ENCODE data around the gene DMPK.
A peak's percentile ranks its signal among the peaks of the same experiment; 100 is the strongest.
"Not testable (repeated sequence)": the region's sequence is repeated elsewhere in the genome, so short reads cannot be mapped to it uniquely, and the experiment has no call there.

DMPK gene

DNA sequence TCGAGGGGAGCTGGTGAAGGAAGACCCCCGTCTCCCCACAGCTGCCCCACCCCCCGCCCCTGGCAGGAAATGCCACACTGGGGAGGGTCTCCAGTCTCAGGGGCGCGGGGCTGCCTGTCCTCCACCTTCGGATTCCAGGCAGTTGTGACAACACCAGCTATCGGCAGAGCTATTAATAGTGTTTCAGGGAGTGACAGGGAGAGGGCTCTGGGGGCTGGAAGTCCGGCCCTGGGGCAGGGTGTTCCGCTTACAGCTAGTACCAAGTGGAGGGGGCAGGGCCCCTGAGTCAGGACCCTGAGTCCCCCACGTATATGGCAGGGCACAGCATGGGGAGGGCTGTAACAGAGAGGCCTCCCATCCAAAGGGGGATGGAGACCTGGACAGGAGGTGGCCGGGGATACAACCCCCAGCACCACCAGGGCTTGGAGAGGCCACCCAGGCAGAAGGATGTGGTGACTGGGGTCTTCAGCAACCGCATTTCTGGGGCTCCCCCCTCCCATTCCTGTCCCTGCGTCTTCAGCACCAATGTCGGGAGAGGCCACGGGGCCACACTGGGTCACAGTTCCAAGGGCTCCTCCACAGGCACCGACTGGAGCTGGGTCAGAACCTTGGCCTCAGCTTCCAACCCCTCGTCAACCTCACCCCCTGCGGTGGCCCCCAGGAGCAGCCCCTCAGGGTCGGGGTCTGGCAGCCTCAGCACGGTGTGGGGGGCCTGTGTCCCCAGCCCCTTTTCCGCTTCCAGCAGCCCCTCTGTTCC lies 17.2 kb downstream of the DMPK start:
- peak overlapping the region; percentile 36 for H3K9ac ChIP-seq (ENCODE audit: low read length)
- no peak overlapping the region for H3K4me3 ChIP-seq (ENCODE audit: low read depth in 1 of 2, low read length in 2 of 2)

DNA sequence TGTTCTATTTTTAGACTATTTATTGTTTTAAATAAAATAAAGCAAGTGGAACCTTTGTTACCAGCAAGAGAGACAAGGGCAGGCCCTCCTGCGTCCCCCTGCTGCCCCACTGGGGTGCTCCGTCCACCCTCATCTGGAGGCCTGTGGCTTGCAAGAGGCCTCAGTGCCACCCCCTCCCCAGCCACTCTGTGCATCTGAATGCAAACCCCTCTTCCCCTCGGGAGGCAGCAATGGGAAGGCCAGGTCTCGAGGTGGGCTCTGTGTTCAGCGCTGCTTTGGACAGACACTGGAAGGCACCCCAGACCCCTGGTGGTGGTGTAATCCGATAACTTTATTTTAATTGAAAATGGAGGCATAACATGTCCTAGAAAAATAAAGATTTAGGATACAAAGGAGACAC lies 17.8 kb downstream of the DMPK start:
- Histone ChIP-seq H3K9me3 (ENCODE audit: low read length) (no peaks in the 10 kb centered on the region), H3K27ac (ENCODE audit: low read depth, low read length) (peak overlapping the region; percentile 92), H3K9ac (ENCODE audit: low read length) (peak overlapping the region; percentile 36), H3K27me3 (ENCODE audit: control insufficient read depth in 1 of 2, insufficient read depth in 2 of 2, low read length in 2 of 2) (no peaks in the 10 kb centered on the region), H3K36me3 (ENCODE audit: insufficient read depth, low read length) (no peaks in the 10 kb centered on the region), H3K4me1 (ENCODE audit: insufficient read depth, low read length) (peaks cover 36% of the 10 kb centered on the region), H3K4me3 (ENCODE audit: low read depth in 1 of 2, low read length in 2 of 2) (peak overlapping the region in 1 of 2 donors; percentile 39)

More for the DNA sequence above, 17.2 kb downstream of the DMPK start:
- no peaks in the 10 kb centered on the region for H3K9me3 ChIP-seq (ENCODE audit: low read length)
- peaks cover 36% of the 10 kb centered on the region for H3K4me1 ChIP-seq (ENCODE audit: insufficient read depth, low read length)
- no peaks in the 10 kb centered on the region for H3K27me3 ChIP-seq (ENCODE audit: control insufficient read depth in 1 of 2, insufficient read depth in 2 of 2, low read length in 2 of 2)
- peak overlapping the region; percentile 92 for H3K27ac ChIP-seq (ENCODE audit: low read depth, low read length)
- H3K36me3 ChIP-seq (ENCODE audit: insufficient read depth, low read length) = no peaks in the 10 kb centered on the region

DNA sequence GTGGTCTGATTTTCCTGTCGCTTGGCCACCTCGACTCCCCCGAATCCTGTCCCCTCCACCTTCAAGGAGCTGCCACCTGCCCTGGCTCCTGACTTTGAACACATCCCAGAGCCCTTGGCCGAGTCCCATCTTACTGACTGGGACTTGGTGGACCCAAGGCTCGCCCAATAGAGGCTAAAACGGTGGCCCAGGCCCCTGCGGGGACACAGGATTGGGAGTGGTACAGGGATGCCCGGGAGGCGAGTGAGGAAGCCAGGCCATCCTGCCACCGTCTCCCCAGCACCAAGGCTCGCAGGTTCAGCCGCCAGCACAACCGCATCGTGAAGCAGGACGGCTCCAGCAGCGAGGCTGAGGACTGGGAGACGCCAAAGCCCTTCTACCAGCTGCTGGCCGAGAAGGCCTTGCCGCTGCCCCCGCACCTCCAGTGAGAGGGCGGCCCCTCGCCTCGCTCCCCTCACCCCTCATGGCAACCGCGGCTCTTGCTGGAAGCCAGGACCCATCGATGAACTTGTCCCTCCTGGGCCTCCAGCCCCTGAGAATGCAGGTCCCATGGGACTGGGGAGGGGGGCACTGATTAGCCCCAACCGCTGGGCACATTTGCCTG lies 18.5 kb downstream of the DMPK start:
- Histone ChIP-seq H3K27ac (ENCODE audit: low read depth, low read length) (peak overlapping the region; percentile 92), H3K9ac (ENCODE audit: low read length) (peak overlapping the region; percentile 36), H3K4me1 (ENCODE audit: insufficient read depth, low read length) (peaks cover 36% of the 10 kb centered on the region), H3K27me3 (ENCODE audit: control insufficient read depth in 1 of 2, insufficient read depth in 2 of 2, low read length in 2 of 2) (no peaks in the 10 kb centered on the region), H3K9me3 (ENCODE audit: low read length) (no peaks in the 10 kb centered on the region), H3K36me3 (ENCODE audit: insufficient read depth, low read length) (no peaks in the 10 kb centered on the region), H3K4me3 (ENCODE audit: low read depth in 1 of 2, low read length in 2 of 2) (peak overlapping the region in 1 of 2 donors; percentile 39)

DNA sequence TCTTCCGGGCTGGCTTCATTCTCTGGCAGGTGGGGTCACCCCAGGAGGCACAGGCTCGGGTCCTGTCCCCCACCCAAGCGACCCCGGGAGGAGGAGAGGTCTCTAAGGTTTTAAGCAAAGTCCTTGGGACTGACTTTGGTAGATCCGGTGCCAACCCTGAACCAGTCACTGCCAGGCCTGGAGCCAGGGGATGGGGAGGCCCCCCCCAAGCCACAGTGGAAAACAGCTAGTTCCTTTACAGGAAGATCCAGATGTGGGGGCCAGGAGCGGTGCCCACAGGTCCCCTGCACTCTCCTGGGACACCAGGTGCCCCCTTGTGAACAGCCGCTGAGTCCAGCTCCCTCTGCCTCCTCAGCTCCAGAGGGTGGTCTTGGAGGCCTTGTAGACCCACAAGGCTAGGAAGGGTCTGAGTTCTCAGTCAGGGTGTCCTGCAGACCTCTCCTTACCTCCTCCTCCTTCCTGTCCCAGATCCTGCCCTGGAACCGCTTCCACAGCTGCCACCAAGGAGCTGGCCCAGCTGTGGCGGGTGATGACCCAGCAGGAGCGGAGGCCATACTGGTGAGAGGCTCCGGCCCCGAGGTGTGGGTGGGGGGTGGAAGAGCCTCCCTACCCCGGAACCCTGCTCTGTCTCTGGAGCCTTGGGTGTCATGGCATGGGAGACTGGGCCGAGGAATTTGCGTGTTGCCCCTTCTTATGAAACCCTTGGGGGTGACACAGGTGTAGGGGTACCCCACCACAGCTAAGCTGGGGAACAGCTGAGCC lies 19.2 kb downstream of the DMPK start:
- H3K9ac ChIP-seq (ENCODE audit: low read length) = no peak overlapping the region
- H3K36me3 ChIP-seq (ENCODE audit: insufficient read depth, low read length) = no peaks in the 10 kb centered on the region
- H3K9me3 ChIP-seq (ENCODE audit: low read length) = no peaks in the 10 kb centered on the region
- peak overlapping the region; percentile 10 for H3K27ac ChIP-seq (ENCODE audit: low read depth, low read length)
- H3K27me3 ChIP-seq (ENCODE audit: control insufficient read depth in 1 of 2, insufficient read depth in 2 of 2, low read length in 2 of 2) = no peaks in the 10 kb centered on the region
- no peak overlapping the region for H3K4me3 ChIP-seq (ENCODE audit: low read depth in 1 of 2, low read length in 2 of 2)
- peaks cover 36% of the 10 kb centered on the region for H3K4me1 ChIP-seq (ENCODE audit: insufficient read depth, low read length)

DNA sequence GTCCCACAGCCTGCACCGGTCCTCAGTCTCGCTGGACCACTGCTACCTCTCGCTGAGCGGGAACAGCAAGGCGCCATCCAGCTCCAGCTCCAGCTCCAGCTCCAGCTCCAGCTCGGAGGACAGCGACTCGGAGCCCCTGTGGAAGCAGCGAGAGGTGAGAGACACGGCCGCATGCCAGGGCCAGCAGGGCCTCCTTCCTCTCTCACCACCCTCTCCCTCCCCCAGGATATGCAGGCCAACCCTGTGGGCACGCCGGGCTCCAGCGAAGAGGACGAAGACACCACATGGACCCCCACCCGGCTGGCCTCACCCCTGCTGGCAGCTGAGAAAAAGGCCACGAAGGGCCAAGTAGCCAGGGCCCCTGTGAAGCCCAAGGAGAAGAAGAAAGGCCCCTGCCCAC lies 20.6 kb downstream of the DMPK start:
- Histone ChIP-seq H3K27ac (ENCODE audit: low read depth, low read length) (no peak overlapping the region), H3K9me3 (ENCODE audit: low read length) (no peaks in the 10 kb centered on the region), H3K4me3 (ENCODE audit: low read depth in 1 of 2, low read length in 2 of 2) (no peak overlapping the region), H3K9ac (ENCODE audit: low read length) (no peak overlapping the region), H3K4me1 (ENCODE audit: insufficient read depth, low read length) (peaks cover 36% of the 10 kb centered on the region), H3K27me3 (ENCODE audit: control insufficient read depth in 1 of 2, insufficient read depth in 2 of 2, low read length in 2 of 2) (no peaks in the 10 kb centered on the region), H3K36me3 (ENCODE audit: insufficient read depth, low read length) (no peaks in the 10 kb centered on the region)

DNA sequence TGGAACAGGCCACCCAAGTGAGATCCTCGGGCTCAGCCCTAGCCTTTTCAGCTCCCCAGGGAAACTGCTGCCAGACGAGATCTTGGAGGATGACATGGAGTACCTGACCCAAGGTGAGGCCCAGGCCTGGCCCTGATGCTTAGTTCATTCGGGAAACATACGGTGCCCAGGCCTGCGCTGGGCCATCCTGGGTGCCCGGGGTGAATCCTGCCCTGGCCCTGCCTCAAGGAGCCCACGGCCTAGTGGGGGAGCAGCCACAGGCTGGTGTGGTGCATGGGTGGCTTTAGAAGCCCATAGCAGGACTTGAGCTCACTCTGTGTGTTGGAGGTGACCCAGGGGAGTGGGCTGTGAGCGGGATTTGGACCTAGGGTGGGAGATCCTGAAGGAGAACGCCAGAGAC lies 23.4 kb downstream of the DMPK start:
- Histone ChIP-seq H3K36me3 (ENCODE audit: insufficient read depth, low read length) (no peaks in the 10 kb centered on the region), H3K27me3 (ENCODE audit: control insufficient read depth in 1 of 2, insufficient read depth in 2 of 2, low read length in 2 of 2) (no peaks in the 10 kb centered on the region), H3K9ac (ENCODE audit: low read length) (no peak overlapping the region), H3K9me3 (ENCODE audit: low read length) (no peaks in the 10 kb centered on the region), H3K4me3 (ENCODE audit: low read depth in 1 of 2, low read length in 2 of 2) (no peak overlapping the region), H3K4me1 (ENCODE audit: insufficient read depth, low read length) (peaks cover 8% of the 10 kb centered on the region), H3K27ac (ENCODE audit: low read depth, low read length) (no peak overlapping the region)

DNA sequence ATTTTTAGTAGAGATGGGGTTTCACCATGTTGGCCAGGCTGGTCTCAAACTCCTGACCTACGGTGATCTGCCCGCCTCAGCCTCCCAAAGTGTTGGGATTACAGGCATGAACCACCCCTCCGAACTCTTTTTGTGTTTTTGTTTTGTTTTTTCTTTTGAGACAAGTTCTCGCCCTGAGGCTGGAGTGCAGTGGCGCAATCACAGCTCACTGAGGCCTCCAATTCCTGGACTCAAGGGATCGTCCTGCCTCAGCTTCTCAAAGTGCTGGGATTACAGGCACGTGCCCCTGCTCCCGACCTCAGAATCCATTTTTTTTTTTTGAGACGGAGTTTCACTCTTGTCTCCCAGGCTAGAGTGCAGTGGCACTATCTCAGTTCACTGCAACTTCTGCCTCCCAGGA lies 24.6 kb downstream of the DMPK start:
- H3K36me3 ChIP-seq (ENCODE audit: insufficient read depth, low read length) = no peaks in the 10 kb centered on the region
- H3K27me3 ChIP-seq (ENCODE audit: control insufficient read depth in 1 of 2, insufficient read depth in 2 of 2, low read length in 2 of 2) = no peaks in the 10 kb centered on the region
- H3K9ac ChIP-seq (ENCODE audit: low read length) = no peak overlapping the region
- H3K4me3 ChIP-seq (ENCODE audit: low read depth in 1 of 2, low read length in 2 of 2) = no peak overlapping the region
- H3K9me3 ChIP-seq (ENCODE audit: low read length) = no peaks in the 10 kb centered on the region
- H3K4me1 ChIP-seq (ENCODE audit: insufficient read depth, low read length) = no peaks in the 10 kb centered on the region
- no peak overlapping the region for H3K27ac ChIP-seq (ENCODE audit: low read depth, low read length)

DNA sequence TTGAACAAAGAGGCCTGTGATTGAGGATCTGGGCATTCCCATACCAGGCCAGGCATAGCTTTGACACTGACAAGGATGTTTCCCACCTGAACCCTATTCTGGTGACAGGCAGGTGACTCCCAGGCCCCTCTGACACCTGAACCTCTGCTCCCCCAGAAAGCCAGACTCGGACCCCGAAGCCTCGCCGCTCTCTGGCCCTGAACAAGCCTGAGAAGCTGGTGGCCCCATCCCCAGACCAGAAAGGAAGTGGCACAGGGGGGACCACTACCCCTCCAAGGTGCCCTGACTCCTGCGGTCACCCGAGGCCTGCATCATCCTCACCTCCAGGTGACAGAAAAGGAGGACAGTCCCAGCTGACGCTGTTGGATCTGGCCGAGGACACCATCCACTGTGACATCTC lies 28.0 kb downstream of the DMPK start:
- H3K27ac ChIP-seq (ENCODE audit: low read depth, low read length) = no peak overlapping the region
- no peaks in the 10 kb centered on the region for H3K4me1 ChIP-seq (ENCODE audit: insufficient read depth, low read length)
- H3K4me3 ChIP-seq (ENCODE audit: low read depth in 1 of 2, low read length in 2 of 2) = no peak overlapping the region
- no peaks in the 10 kb centered on the region for H3K27me3 ChIP-seq (ENCODE audit: control insufficient read depth in 1 of 2, insufficient read depth in 2 of 2, low read length in 2 of 2)
- no peaks in the 10 kb centered on the region for H3K9me3 ChIP-seq (ENCODE audit: low read length)
- H3K9ac ChIP-seq (ENCODE audit: low read length) = no peak overlapping the region
- no peaks in the 10 kb centered on the region for H3K36me3 ChIP-seq (ENCODE audit: insufficient read depth, low read length)

DNA sequence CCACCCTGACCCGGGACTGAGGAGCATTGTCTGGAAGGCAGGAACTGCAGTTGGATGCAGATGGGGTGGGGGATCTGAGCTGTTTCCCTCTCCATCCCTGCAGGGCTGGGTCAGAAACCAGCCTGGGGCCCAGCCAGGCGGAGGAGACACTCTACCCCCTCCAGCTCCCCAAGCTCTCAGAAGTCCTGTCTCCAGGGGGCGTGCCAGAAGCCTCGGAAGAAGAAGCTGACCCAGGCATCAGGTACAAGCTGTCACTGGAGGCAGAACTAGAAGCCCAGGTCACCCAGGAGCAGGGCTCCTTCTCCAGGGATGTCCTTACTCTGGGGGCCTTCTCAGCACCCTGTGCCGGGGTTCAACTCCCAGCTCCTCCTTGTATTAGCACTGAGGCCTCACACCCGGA lies 28.7 kb downstream of the DMPK start:
- no peaks in the 10 kb centered on the region for H3K36me3 ChIP-seq (ENCODE audit: insufficient read depth, low read length)
- no peaks in the 10 kb centered on the region for H3K4me1 ChIP-seq (ENCODE audit: insufficient read depth, low read length)
- H3K9me3 ChIP-seq (ENCODE audit: low read length) = no peaks in the 10 kb centered on the region
- no peak overlapping the region for H3K9ac ChIP-seq (ENCODE audit: low read length)
- no peak overlapping the region for H3K27ac ChIP-seq (ENCODE audit: low read depth, low read length)
- no peaks in the 10 kb centered on the region for H3K27me3 ChIP-seq (ENCODE audit: control insufficient read depth in 1 of 2, insufficient read depth in 2 of 2, low read length in 2 of 2)
- H3K4me3 ChIP-seq (ENCODE audit: low read depth in 1 of 2, low read length in 2 of 2) = no peak overlapping the region

DNA sequence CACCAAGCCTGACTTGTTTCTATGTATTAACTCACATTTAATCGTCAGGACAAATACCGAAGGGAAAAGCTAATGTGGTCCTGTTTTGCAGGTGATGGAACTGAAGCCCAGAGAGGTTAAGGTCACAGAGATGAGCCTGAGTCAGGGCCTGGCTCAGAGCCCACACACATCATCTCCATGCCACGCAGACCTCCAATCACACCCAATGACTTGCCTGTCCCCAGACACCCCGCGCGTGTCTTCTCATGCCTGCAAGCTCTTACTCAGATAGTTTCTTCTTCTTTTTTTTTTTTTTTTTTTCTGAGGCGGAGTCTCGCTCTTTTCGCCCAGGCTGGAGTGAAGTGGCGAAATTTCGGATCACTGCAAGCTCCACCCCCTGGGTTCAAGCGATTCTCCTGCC lies 29.7 kb downstream of the DMPK start:
- Histone ChIP-seq H3K27me3 (ENCODE audit: control insufficient read depth in 1 of 2, insufficient read depth in 2 of 2, low read length in 2 of 2) (no peaks in the 10 kb centered on the region), H3K27ac (ENCODE audit: low read depth, low read length) (no peak overlapping the region), H3K9ac (ENCODE audit: low read length) (no peak overlapping the region), H3K4me1 (ENCODE audit: insufficient read depth, low read length) (no peaks in the 10 kb centered on the region), H3K36me3 (ENCODE audit: insufficient read depth, low read length) (no peaks in the 10 kb centered on the region), H3K9me3 (ENCODE audit: low read length) (no peaks in the 10 kb centered on the region), H3K4me3 (ENCODE audit: low read depth in 1 of 2, low read length in 2 of 2) (no peak overlapping the region)

DNA sequence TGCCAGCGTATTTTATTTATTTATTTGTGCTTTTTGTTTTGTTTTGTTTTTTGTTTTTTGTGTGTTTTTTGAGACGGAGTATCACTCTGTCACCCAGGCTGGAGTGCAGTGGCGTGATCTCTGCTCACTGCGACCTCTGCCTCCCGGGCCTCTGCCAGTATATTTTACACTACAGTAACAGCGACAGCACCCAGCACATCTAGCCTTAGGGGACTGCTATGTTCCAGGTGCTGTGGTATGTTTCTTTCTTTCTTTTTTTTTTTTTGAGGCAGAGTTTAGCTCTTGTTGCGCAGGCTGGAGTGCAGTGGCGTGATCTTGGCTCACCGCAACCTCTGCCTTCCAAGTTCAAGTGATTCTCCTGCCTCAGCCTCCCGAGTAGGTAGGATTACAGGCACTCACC lies 30.8 kb downstream of the DMPK start:
- not testable (repeated sequence) for H3K4me1 ChIP-seq (ENCODE audit: insufficient read depth, low read length); H3K9ac ChIP-seq (ENCODE audit: low read length); H3K9me3 ChIP-seq (ENCODE audit: low read length); H3K36me3 ChIP-seq (ENCODE audit: insufficient read depth, low read length); H3K27me3 ChIP-seq (ENCODE audit: control insufficient read depth in 1 of 2, insufficient read depth in 2 of 2, low read length in 2 of 2); H3K27ac ChIP-seq (ENCODE audit: low read depth, low read length); H3K4me3 ChIP-seq (ENCODE audit: low read depth in 1 of 2, low read length in 2 of 2)

Data from muscle layer of colon (tissue), 2 donors.